ENCODE data around the gene VPS8. TPM values are rescaled to one million over a fixed set of nuclear protein-coding genes. Genes with fewer than 3 reads are reported as not detected.

The VPS8 gene
- total RNA-seq, 2 donors from 2014 or later: 49.7 to 70.0 TPM

- Mint-ChIP-seq H3K36me3 (ENCODE audit: low read depth) (peaks cover 57% of the 10 kb centered on the region), H3K9me3 (no peaks in the 10 kb centered on the region), H3K27me3 (ENCODE audit: insufficient read depth) (no peaks in the 10 kb centered on the region), H3K27ac (no peak overlapping the region), H3K4me1 (no peaks in the 10 kb centered on the region), H3K4me3 (no peak overlapping the region)
- WGBS, 2 experiments (ENCODE audit: insufficient coverage in 1 of 2, insufficient read length in 1 of 2): 96 to 100% methylated on average over 1 of the region's 1 CpG
- Histone ChIP-seq H3K4me1 (ENCODE audit: control insufficient read depth, insufficient read depth, low read length) (no peaks in the 10 kb centered on the region), H3K9me3 (ENCODE audit: control insufficient read depth, low read length) (no peaks in the 10 kb centered on the region), H3K36me3 (ENCODE audit: control insufficient read depth, insufficient read depth, low read length) (peaks cover 19% of the 10 kb centered on the region), H3K27ac (ENCODE audit: low read depth, low read length) (no peak overlapping the region), H3K4me3 (ENCODE audit: low read length) (no peak overlapping the region), H3K9ac (ENCODE audit: extremely low read depth, low read length, poor library complexity, severe bottlenecking) (no peak overlapping the region), H3K27me3 (ENCODE audit: control insufficient read depth, insufficient read depth, low read length, poor library complexity, severe bottlenecking) (no peaks in the 10 kb centered on the region)
- TF ChIP-seq CTCF (conservative IDR thresholded peaks at IDR 0.05): no peak
- DNase-seq: no peak
These were observed 217.1 kb downstream of the VPS8 start for GRCh38 chr3:185029086-185029485.

GRCh38 chr3:185030399-185030798, 218.4 kb downstream of the VPS8 start:
- H3K36me3 Mint-ChIP-seq (ENCODE audit: low read depth): peaks cover 64% of the 10 kb centered on the region
- no peak for DNase-seq
- no peaks in the 10 kb centered on the region for H3K27me3 Mint-ChIP-seq (ENCODE audit: insufficient read depth)
- H3K9me3 Mint-ChIP-seq: peaks cover 7% of the 10 kb centered on the region
- WGBS, 2 experiments (ENCODE audit: insufficient coverage in 1 of 2, insufficient read length in 1 of 2): 92 to 94% methylated on average over 3 of the region's 3 CpGs
- no peaks in the 10 kb centered on the region for H3K4me1 Mint-ChIP-seq
- no peak overlapping the region for H3K4me3 Mint-ChIP-seq
- Histone ChIP-seq H3K4me3 (ENCODE audit: low read length) (no peak overlapping the region), H3K27ac (ENCODE audit: low read depth, low read length) (no peak overlapping the region), H3K36me3 (ENCODE audit: control insufficient read depth, insufficient read depth, low read length) (peaks cover 14% of the 10 kb centered on the region), H3K4me1 (ENCODE audit: control insufficient read depth, insufficient read depth, low read length) (no peaks in the 10 kb centered on the region), H3K27me3 (ENCODE audit: control insufficient read depth, insufficient read depth, low read length, poor library complexity, severe bottlenecking) (no peaks in the 10 kb centered on the region), H3K9me3 (ENCODE audit: control insufficient read depth, low read length) (no peaks in the 10 kb centered on the region), H3K9ac (ENCODE audit: extremely low read depth, low read length, poor library complexity, severe bottlenecking) (no peak overlapping the region)
- TF ChIP-seq CTCF (conservative IDR thresholded peaks at IDR 0.05): no peak
- no peak overlapping the region for H3K27ac Mint-ChIP-seq

- H3K9ac ChIP-seq (ENCODE audit: extremely low read depth, low read length, poor library complexity, severe bottlenecking): no peak overlapping the region
- H3K36me3 ChIP-seq (ENCODE audit: control insufficient read depth, insufficient read depth, low read length): peaks cover 9% of the 10 kb centered on the region
- Mint-ChIP-seq H3K27me3 (ENCODE audit: insufficient read depth) (no peaks in the 10 kb centered on the region), H3K4me1 (no peaks in the 10 kb centered on the region), H3K4me3 (no peak overlapping the region), H3K36me3 (ENCODE audit: low read depth) (peaks cover 66% of the 10 kb centered on the region), H3K27ac (no peak overlapping the region), H3K9me3 (peaks cover 11% of the 10 kb centered on the region)
- H3K27me3 ChIP-seq (ENCODE audit: control insufficient read depth, insufficient read depth, low read length, poor library complexity, severe bottlenecking): no peaks in the 10 kb centered on the region
- no peaks in the 10 kb centered on the region for H3K4me1 ChIP-seq (ENCODE audit: control insufficient read depth, insufficient read depth, low read length)
- peaks cover 2% of the 10 kb centered on the region for H3K9me3 ChIP-seq (ENCODE audit: control insufficient read depth, low read length)
- TF ChIP-seq CTCF (conservative IDR thresholded peaks at IDR 0.05): no peak
- H3K4me3 ChIP-seq (ENCODE audit: low read length): no peak overlapping the region
- H3K27ac ChIP-seq (ENCODE audit: low read depth, low read length): no peak overlapping the region
- WGBS, 2 experiments (ENCODE audit: insufficient coverage in 1 of 2, insufficient read length in 1 of 2): 95% methylated on average over 3 of the region's 3 CpGs; no CpG with 5 or more reads in 1 of the 2 experiments
- DNase-seq: no peak
These were observed 219.0 kb downstream of the VPS8 start for GRCh38 chr3:185030951-185031350.
